Osteocyte (in vitro differentiated cells): ENCODE measurements around the gene SYS1. TPM values are rescaled to one million over a fixed set of nuclear protein-coding genes. Genes with fewer than 3 reads are reported as not detected.

ENCODE experiments used
- DNase-seq: peaks from one replicate; pipeline ENCODE4 v3.0.0; 2021; ENCODE audit warnings: mixed read lengths; ENCODE audit not compliant: unreplicated experiment; ENCODE audit errors: extremely low spot score
- H3K27ac Mint-ChIP-seq: one replicate; pipeline ENCODE4 v1.8.0; 2021; ENCODE audit warnings: mild to moderate bottlenecking, mixed read lengths; ENCODE audit not compliant: unreplicated experiment
- H3K27me3 Mint-ChIP-seq: one replicate; pipeline ENCODE4 v1.8.0; 2021; ENCODE audit warnings: mixed read lengths; ENCODE audit not compliant: unreplicated experiment
- H3K36me3 Mint-ChIP-seq: one replicate; pipeline ENCODE4 v1.8.0; 2021; ENCODE audit warnings: mixed read lengths; ENCODE audit not compliant: unreplicated experiment
- H3K4me1 Mint-ChIP-seq: one replicate; pipeline ENCODE4 v1.8.0; 2021; ENCODE audit warnings: mixed read lengths; ENCODE audit not compliant: unreplicated experiment
- H3K4me3 Mint-ChIP-seq: one replicate; pipeline ENCODE4 v1.8.0; 2021; ENCODE audit warnings: mild to moderate bottlenecking, moderate library complexity, mixed read lengths; ENCODE audit not compliant: unreplicated experiment
- H3K9me3 Mint-ChIP-seq: one replicate; pipeline ENCODE4 v1.8.0; 2021; ENCODE audit warnings: mixed read lengths; ENCODE audit not compliant: unreplicated experiment
- total RNA-seq: library from RNA; stranded (reverse); gene quantifications from 2 replicates; pipeline ENCODE4 v1.2.1, GENCODE V29; 2021
- TF ChIP-seq, protein P1 (sequence below): fragments of 200-600 bp; sonication (generic); IDR thresholded peaks from 2 replicates; pipeline ENCODE4 v1.5.0; 2021; ENCODE audit warnings: antibody characterized with exemption, mild to moderate bottlenecking, moderate library complexity

Gene SYS1
- total RNA-seq, 1 donor from 2014 or later = 23.7 TPM

DNA sequence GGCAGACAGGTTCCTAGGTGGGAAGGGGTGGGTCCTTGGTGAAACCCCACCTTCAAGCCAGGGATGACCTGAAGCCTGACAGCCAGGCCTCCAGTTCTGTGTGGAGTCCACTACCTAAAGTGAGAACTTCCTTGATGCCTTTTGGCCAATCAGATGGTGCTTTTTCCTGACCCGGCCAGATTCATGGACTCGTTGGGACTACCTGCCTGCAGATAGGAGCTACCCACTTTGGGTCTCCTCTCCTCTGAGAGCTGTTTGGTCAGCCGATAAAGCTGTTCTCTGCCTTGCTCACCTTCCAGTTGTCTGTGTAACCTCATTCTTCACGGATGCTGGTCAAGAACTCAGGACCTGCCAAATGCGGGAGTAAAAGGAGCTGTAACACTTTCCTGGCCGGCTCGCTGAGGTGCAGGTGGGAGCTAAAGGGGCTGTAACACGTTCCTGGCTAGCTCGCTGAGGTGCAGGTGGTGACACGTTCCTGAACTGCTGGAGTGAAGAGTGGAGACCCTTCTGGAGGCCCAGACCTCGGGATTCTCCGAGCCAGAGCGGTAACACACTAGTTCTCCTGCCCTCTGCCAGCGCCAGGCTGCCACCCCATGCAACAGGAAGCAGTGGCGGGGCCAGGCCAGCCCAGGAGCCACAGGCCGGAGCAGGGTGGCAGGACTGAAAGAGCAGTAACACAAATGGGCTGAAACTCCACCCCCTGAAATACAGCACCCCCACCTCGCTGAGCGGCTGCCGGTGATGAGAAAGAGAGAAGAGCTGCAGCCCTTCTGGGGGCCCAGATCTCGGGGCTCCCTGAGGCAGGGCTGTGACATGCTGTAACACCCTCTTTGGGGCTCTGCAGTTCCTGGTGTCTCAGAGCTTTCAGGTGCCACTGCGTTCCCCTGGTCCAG, 31.5 kb downstream of the SYS1 start:
- Mint-ChIP-seq H3K9me3 (peaks cover 11% of the 10 kb centered on the region), H3K4me3 (no peak overlapping the region), H3K4me1 (no peaks in the 10 kb centered on the region), H3K36me3 (peaks cover 5% of the 10 kb centered on the region), H3K27me3 (no peaks in the 10 kb centered on the region), H3K27ac (no peak overlapping the region)
- TF ChIP-seq, protein P1, sequence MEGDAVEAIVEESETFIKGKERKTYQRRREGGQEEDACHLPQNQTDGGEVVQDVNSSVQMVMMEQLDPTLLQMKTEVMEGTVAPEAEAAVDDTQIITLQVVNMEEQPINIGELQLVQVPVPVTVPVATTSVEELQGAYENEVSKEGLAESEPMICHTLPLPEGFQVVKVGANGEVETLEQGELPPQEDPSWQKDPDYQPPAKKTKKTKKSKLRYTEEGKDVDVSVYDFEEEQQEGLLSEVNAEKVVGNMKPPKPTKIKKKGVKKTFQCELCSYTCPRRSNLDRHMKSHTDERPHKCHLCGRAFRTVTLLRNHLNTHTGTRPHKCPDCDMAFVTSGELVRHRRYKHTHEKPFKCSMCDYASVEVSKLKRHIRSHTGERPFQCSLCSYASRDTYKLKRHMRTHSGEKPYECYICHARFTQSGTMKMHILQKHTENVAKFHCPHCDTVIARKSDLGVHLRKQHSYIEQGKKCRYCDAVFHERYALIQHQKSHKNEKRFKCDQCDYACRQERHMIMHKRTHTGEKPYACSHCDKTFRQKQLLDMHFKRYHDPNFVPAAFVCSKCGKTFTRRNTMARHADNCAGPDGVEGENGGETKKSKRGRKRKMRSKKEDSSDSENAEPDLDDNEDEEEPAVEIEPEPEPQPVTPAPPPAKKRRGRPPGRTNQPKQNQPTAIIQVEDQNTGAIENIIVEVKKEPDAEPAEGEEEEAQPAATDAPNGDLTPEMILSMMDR = no peak
- DNase-seq = peak; percentile 78

DNA sequence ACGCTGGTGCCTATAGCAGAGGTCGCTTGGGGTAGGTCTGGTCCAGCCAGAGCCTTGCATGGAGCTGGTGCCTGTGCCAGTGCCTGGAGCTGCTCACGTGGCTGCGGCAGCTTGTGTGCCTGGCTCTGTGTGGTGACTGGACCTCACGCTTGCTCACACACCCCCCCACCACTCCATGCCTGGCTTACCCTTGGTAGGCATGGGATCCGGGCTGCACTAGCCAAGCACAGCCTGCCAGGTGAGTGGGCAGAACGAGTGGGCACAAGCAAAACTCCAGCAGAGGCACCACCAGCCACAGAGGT, 32.1 kb downstream of the SYS1 start:
- peaks cover 16% of the 10 kb centered on the region for H3K9me3 Mint-ChIP-seq
- no peak overlapping the region for H3K4me3 Mint-ChIP-seq
- no peaks in the 10 kb centered on the region for H3K27me3 Mint-ChIP-seq
- H3K36me3 Mint-ChIP-seq = peaks cover 5% of the 10 kb centered on the region
- H3K27ac Mint-ChIP-seq = no peak overlapping the region
- H3K4me1 Mint-ChIP-seq = no peaks in the 10 kb centered on the region
- DNase-seq = no peak
- TF ChIP-seq, protein P1 = no peak

DNA sequence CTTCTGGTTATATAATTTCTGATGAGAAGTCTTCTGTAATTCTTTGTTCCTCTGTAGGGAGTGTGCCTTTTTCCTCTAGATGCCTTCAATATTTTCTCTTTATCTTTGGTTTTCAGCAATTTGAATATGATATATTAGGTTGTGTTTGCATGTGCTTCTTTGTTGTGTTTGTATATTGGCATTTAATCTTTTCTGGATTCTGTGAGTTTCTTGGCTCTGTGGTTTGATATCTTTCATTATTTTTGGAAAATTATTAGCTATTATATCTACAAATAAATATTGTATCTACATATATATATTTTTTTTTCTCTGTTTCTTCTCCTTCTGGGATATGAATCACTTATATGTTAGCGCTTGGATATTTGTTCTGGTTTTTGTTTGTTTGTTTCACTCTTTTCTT, 36.1 kb downstream of the SYS1 start:
- no peak overlapping the region for H3K4me3 Mint-ChIP-seq

DNA sequence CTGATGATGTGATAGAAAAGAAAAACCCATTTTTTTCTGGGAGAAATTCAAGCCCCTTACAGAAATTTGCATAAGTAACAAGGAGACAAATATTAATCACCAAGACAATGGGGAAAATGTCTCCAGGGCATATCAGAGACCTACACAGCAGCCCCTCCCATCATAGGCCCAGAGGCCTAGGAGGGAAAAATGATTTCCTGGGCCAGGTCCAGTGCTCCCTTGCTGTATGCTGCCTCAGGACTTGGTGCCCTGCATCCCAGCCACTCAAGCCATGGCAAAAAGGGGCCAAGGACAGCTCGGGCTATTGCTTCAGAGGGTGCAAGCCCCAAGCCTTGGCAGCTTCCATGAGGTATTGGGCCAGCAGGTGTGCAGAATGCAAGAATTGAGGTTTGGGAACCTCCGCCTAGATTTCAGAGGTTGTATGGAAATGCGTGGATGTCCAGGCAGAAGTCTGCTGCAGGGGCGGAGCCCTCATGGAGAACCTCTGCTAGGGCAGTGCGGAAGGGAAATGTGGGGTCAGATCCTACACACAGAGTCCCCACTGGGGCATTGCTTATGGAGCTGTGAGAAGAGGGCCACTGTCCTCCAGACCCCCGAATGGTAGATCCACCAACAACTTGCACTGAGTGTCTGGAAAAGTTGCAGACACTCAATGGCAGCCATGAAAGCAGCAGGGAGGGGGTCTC, 37.5 kb downstream of the SYS1 start:
- DNase-seq = peak; percentile 65
- Mint-ChIP-seq H3K27me3 (no peaks in the 10 kb centered on the region), H3K27ac (no peak overlapping the region), H3K9me3 (peaks cover 17% of the 10 kb centered on the region), H3K4me1 (peaks cover 3% of the 10 kb centered on the region), H3K36me3 (peaks cover 5% of the 10 kb centered on the region), H3K4me3 (no peak overlapping the region)
- TF ChIP-seq, protein P1 = no peak

More for the DNA sequence above, 36.1 kb downstream of the SYS1 start:
- H3K36me3 Mint-ChIP-seq = peaks cover 5% of the 10 kb centered on the region
- TF ChIP-seq, protein P1 = no peak
- H3K27ac Mint-ChIP-seq = no peak overlapping the region
- peaks cover 17% of the 10 kb centered on the region for H3K9me3 Mint-ChIP-seq
- no peak for DNase-seq
- no peaks in the 10 kb centered on the region for H3K4me1 Mint-ChIP-seq
- H3K27me3 Mint-ChIP-seq = no peaks in the 10 kb centered on the region

DNA sequence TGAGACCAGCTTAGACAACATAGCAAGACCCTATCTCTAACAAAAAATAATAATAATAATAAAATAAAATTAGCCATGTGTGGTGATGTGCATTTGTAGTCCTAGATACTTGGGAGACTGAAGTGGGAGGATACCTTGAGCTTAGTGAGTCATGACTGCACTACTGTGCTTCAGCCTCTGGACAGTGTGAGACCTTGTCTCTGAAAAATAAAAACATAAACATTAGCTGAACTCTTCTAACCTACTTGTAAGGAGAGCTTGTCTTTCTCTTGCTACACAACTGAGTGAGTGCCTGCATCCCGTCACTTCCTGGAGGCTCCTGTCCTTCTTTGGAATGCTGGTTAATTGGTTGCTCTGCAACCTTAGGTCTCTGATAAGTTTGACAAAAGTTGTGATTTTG, 40.0 kb downstream of the SYS1 start:
- TF ChIP-seq, protein P1 = no peak
- no peak for DNase-seq
- H3K36me3 Mint-ChIP-seq = peaks cover 3% of the 10 kb centered on the region
- no peak overlapping the region for H3K27ac Mint-ChIP-seq
- H3K27me3 Mint-ChIP-seq = no peaks in the 10 kb centered on the region
- H3K4me3 Mint-ChIP-seq = no peak overlapping the region
- H3K4me1 Mint-ChIP-seq = peaks cover 13% of the 10 kb centered on the region
- peaks cover 17% of the 10 kb centered on the region for H3K9me3 Mint-ChIP-seq
